GM23248 (cell line): Measurements from ENCODE around the gene SARDH. TPM values are rescaled to one million over a fixed set of nuclear protein-coding genes. Genes with fewer than 3 reads are reported as not detected.
A peak's percentile ranks its signal among the peaks of the same experiment; 100 is the strongest.

ENCODE experiments used
- DNase-seq: peaks from one replicate; pipeline ENCODE4 v3.0.0-alpha.2; 2015
- H2AFZ ChIP-seq: fragments of 200-600 bp; sonication (generic); 2 replicates; pipeline ENCODE4 v1.6.1; 2016; ENCODE audit warnings: antibody characterized with exemption
- H3F3A ChIP-seq: fragments of 200-600 bp; sonication (generic); 2 replicates; pipeline ENCODE4 v1.6.1; 2016; ENCODE audit warnings: mild to moderate bottlenecking, antibody characterized with exemption, mixed run types; ENCODE audit not compliant: insufficient read depth
- H3K27ac ChIP-seq: fragments of 200-600 bp; sonication (generic); 2 replicates; pipeline ENCODE4 v1.5.1; 2016; ENCODE audit warnings: mild to moderate bottlenecking
- H3K27me3 ChIP-seq: fragments of 200-600 bp; sonication (generic); replicated peaks from 2 replicates; pipeline ENCODE4 v1.6.1; 2016; ENCODE audit warnings: mild to moderate bottlenecking; ENCODE audit not compliant: insufficient read depth
- H3K36me3 ChIP-seq: fragments of 200-600 bp; sonication (generic); 2 replicates; pipeline ENCODE4 v1.6.1; 2016; ENCODE audit warnings: low read depth, mild to moderate bottlenecking
- H3K4me1 ChIP-seq: fragments of 200-600 bp; sonication (generic); 2 replicates; pipeline ENCODE4 v1.6.1; 2016; ENCODE audit warnings: mild to moderate bottlenecking; ENCODE audit not compliant: insufficient read depth
- H3K4me2 ChIP-seq: fragments of 200-600 bp; sonication (generic); one replicate; pipeline ENCODE4 v1.6.1; 2016; ENCODE audit warnings: mild to moderate bottlenecking; ENCODE audit not compliant: unreplicated experiment
- H3K4me3 ChIP-seq: fragments of 200-600 bp; sonication (generic); 2 replicates; pipeline ENCODE4 v1.5.1; 2016; ENCODE audit warnings: mild to moderate bottlenecking
- H3K79me2 ChIP-seq: fragments of 200-600 bp; sonication (generic); 2 replicates; pipeline ENCODE4 v1.6.1; 2016; ENCODE audit warnings: mild to moderate bottlenecking; ENCODE audit not compliant: insufficient read depth
- H3K9ac ChIP-seq: fragments of 200-600 bp; sonication (generic); 2 replicates; pipeline ENCODE4 v1.6.1; 2016; ENCODE audit warnings: mild to moderate bottlenecking
- H3K9me2 ChIP-seq: fragments of 200-600 bp; sonication (generic); 2 replicates; pipeline ENCODE4 v1.6.1; 2016; ENCODE audit warnings: mixed run types, mild to moderate bottlenecking, moderate library complexity; ENCODE audit not compliant: insufficient read depth
- H3K9me3 ChIP-seq: fragments of 200-600 bp; sonication (generic); one replicate; pipeline ENCODE4 v1.6.1; 2017; ENCODE audit warnings: low read depth
- H4K20me1 ChIP-seq: fragments of 200-600 bp; sonication (generic); 2 replicates; pipeline ENCODE4 v1.6.0; 2016; ENCODE audit not compliant: insufficient read depth
- EZH2 ChIP-seq: fragments of 200-600 bp; sonication (generic); IDR thresholded peaks from 2 replicates; pipeline ENCODE4 v1.6.1; 2018; ENCODE audit warnings: antibody characterized with exemption, mild to moderate bottlenecking; ENCODE audit not compliant: insufficient read depth, poor library complexity, severe bottlenecking
- EZH2phosphoT487 ChIP-seq: fragments of 200-600 bp; sonication (generic); IDR thresholded peaks from 2 replicates; pipeline ENCODE4 v1.6.1; 2018; ENCODE audit warnings: antibody characterized with exemption, moderate library complexity, mild to moderate bottlenecking, low read depth; ENCODE audit not compliant: insufficient read depth
- WGBS, 2 experiments: methylation state at CpG; one replicate each; pipeline ENCODE4 v1.1.6; 2015 to 2017; ENCODE audit warnings: low lambda C conversion rate in 2 of 2, low coverage in 1 of 2; ENCODE audit errors: missing lambda C conversion rate in 2 of 2; 5-methylcytosine and 5-hydroxymethylcytosine counted together
- in situ Hi-C: fragments of 300-500 bp; cut with MboI; formaldehyde crosslinking; loops from 2 replicates; pipeline ENCODE4 v1.15.0; 2020
- polyA plus RNA-seq: library from polyadenylated mRNA; unstranded; fragments of >200 nt; fragmentation: Nextera tagmentation; extraction: Ambion mirVana; gene quantifications from 2 replicates; pipeline ENCODE4 v1.2.1, GENCODE V29; 2016
- total RNA-seq: library from RNA; depleted of rRNA; stranded (reverse); fragments of >200 nt; shearing (Covaris generic); gene quantifications from 2 replicates; pipeline ENCODE4 v1.2.3, GENCODE V29; 2014

The SARDH gene
- total and polyA plus RNA-seq, 2 experiments from 2014 or later: 0.16 to 2.4 TPM

DNA sequence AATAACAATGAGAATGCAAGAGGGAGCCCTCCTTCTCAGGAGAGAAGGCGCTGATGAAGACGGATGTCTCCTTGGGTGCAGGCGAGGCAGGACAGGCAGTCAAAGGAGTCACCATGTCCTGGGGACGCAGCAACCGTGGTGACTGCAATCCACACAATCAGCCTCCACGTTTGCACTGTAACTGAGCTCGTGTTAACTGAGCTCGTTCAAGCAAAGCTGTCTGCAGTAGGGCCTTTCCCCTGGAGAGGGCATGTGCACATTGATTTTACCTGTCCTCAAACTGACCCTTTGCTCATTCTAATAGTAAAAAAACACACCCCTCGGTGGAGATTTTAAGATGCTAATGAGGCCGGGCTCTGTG is 2.8 kb downstream of the SARDH start:
- no peaks in the 10 kb centered on the region for H3K36me3 ChIP-seq
- H3K27me3 ChIP-seq: 0 out of 2 replicates have a peak, but pooled peaks cover 9% of the 10 kb centered on the region
- no peaks in the 10 kb centered on the region for H3K4me1 ChIP-seq
- WGBS, 2 experiments: 62 to 67% methylated on average over 10 of the region's 10 CpGs
- no peak overlapping the region for H3K27ac ChIP-seq
- H3K9me3 ChIP-seq: no peaks in the 10 kb centered on the region
- H3F3A ChIP-seq: no peaks in the 10 kb centered on the region
- TF ChIP-seq EZH2phosphoT487 (no peak), EZH2 (no peak)
- H3K9ac ChIP-seq: no peak overlapping the region
- no peaks in the 10 kb centered on the region for H4K20me1 ChIP-seq
- no peak overlapping the region for H2AFZ ChIP-seq
- H3K4me3 ChIP-seq: no peak overlapping the region
- H3K79me2 ChIP-seq: no peaks in the 10 kb centered on the region
- no peak overlapping the region for H3K4me2 ChIP-seq
- H3K9me2 ChIP-seq: no peaks in the 10 kb centered on the region
- in situ Hi-C loops: no loop called here
- DNase-seq: no peak

DNA sequence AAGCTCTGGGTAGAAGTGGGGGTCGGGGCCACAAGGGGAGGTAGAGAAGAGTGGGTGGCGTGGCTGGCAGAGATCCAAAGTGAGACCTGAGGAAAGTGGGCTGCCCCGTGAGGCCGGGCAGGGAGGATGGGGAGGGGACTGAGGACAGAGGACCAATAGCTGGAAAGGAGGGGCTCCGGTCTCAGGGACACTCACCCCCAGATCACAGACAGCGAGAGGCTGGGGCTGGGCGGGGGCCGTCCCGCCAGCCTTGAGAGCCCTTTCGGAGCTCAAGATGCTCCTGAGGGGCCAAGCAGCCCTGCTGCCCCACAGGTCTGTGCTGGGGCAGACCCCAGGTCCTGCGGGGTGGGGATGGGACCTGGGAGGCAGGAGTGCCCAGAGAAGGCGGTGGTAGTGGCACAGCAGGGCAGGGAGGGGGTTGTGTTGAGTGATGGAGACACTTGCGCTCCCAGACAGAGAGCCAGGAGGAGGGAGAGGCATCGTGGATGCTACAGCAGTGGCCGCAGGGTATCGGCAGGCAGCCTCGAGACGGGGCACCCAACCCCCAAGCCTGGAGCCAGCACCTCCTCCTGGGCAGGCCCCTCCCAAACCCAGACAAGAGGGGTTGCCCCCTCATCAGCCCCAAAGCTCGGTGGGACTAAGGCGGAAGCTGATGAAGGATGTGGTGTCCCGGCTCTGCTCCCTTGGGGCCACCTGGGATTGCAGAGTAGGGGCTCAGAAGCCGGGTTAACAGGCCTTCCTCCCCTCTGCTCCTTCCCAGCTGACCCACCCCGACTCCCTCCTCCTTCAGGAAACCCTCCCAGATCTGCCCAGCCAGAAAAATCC is 3.4 kb downstream of the SARDH start:
- Histone ChIP-seq H3K27ac (no peak overlapping the region), H3K4me3 (no peak overlapping the region), H3K9me2 (no peaks in the 10 kb centered on the region), H3F3A (no peaks in the 10 kb centered on the region), H3K27me3 (0 out of 2 replicates have a peak, but pooled peaks cover 6% of the 10 kb centered on the region), H4K20me1 (no peaks in the 10 kb centered on the region), H3K4me1 (no peaks in the 10 kb centered on the region), H3K4me2 (no peak overlapping the region), H3K79me2 (no peaks in the 10 kb centered on the region), H2AFZ (no peak overlapping the region), H3K9me3 (no peaks in the 10 kb centered on the region), H3K36me3 (no peaks in the 10 kb centered on the region), H3K9ac (no peak overlapping the region)
- 55 to 65% methylated on average over 15 to 23 of the region's 23 CpGs for WGBS, 2 experiments
- in situ Hi-C loops: no loop called here
- no peak for DNase-seq
- no peak for TF ChIP-seq EZH2phosphoT487
- no peak for TF ChIP-seq EZH2

DNA sequence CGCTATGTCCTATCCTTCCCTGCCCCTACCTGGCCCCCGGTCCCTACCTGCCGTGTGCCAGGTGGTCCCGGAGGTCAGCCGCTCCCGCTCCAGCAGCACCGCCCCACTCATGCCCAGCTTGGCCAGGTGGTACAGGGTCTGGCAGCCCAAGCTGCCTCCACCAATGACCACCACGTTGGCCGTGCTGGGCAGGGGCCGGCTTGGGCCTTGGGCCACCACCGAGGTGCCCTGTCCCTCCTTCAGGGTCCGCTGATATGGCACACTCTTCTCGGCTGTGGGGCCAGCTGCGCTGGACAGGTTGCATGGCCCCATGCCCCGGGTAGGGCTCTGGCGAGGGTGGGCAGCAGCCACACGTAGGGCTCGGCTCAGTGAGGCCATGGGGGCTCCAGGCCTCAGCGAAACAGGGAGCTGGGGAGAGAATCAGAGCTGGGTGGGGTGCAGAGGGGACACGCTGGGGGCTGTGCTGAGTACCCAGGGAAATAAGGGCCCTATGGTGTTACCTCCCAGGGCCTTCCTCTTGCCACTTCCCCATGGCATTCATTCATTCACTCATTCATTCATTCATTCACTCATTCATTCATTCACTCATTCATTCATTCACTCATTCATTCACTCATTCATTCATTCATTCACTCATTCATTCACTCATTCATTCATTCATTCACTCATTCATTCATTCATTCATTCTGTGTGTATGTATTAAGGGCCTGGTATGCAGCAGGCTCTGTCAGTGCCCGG is 4.2 kb downstream of the SARDH start:
- Histone ChIP-seq H3K9ac (no peak overlapping the region), H3K4me3 (no peak overlapping the region), H3K4me1 (no peaks in the 10 kb centered on the region), H3F3A (no peaks in the 10 kb centered on the region), H3K79me2 (no peaks in the 10 kb centered on the region), H3K27ac (no peak overlapping the region), H3K9me3 (no peaks in the 10 kb centered on the region), H3K36me3 (no peaks in the 10 kb centered on the region), H4K20me1 (no peaks in the 10 kb centered on the region), H3K27me3 (no peaks in the 10 kb centered on the region), H2AFZ (no peak overlapping the region), H3K4me2 (no peak overlapping the region), H3K9me2 (no peaks in the 10 kb centered on the region)
- in situ Hi-C loops: no loop called here
- DNase-seq: peak; percentile 30
- no peak for TF ChIP-seq EZH2
- no peak for TF ChIP-seq EZH2phosphoT487
- WGBS, 2 experiments: 72 to 74% methylated on average over 19 to 21 of the region's 21 CpGs

DNA sequence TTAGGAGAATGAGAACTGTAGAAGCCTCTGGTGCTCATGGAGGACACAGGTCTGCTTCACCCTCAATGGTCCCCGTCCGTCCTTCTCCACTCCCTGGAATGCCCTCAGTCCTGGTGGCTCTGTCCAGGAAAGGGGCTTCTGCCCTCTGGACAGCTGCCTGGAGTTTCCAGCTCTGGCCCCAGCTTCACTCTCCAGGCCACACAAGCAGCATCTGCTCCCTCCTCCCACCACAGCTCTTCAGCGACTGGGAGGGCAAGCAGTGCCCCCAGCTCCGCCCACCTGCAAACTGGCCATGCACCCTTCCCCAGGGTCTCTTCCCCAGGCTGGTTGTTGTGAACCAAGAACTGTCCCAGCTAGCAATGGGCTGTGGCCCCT is 4.7 kb downstream of the SARDH start:
- WGBS, 2 experiments: 84 to 88% methylated on average over 4 of the region's 4 CpGs
- no peak overlapping the region for H3K27ac ChIP-seq
- H3K9ac ChIP-seq: no peak overlapping the region
- no peaks in the 10 kb centered on the region for H4K20me1 ChIP-seq
- no peak overlapping the region for H3K4me2 ChIP-seq
- H3K4me3 ChIP-seq: no peak overlapping the region
- in situ Hi-C loops: no loop called here
- TF ChIP-seq EZH2 (no peak), EZH2phosphoT487 (no peak)
- no peak for DNase-seq
- H3K36me3 ChIP-seq: no peaks in the 10 kb centered on the region
- H3K9me2 ChIP-seq: no peaks in the 10 kb centered on the region
- no peaks in the 10 kb centered on the region for H3K79me2 ChIP-seq
- H3K9me3 ChIP-seq: no peaks in the 10 kb centered on the region
- H3F3A ChIP-seq: no peaks in the 10 kb centered on the region
- H3K27me3 ChIP-seq: no peaks in the 10 kb centered on the region
- H3K4me1 ChIP-seq: no peaks in the 10 kb centered on the region
- H2AFZ ChIP-seq: no peak overlapping the region
